Astrocyte (in vitro differentiated cells and primary cell): Measurements from ENCODE around the gene CD3E. TPM values are rescaled to one million over a fixed set of nuclear protein-coding genes. Genes with fewer than 3 reads are reported as not detected.

Source experiments
- DNase-seq: peaks from one replicate; pipeline ENCODE4 v3.0.0-alpha.2; 2010; ENCODE audit warnings: low read depth
- FAIRE-seq: peaks from 2 replicates; lab custom pipeline; 2011; peaks lifted over from hg19 to GRCh38; lab: Jason Lieb, UNC
- H2AFZ ChIP-seq: 2 replicates; pipeline ENCODE4 v1.6.0; 2012; ENCODE audit warnings: low read depth, low read length, inconsistent platforms
- H3K27ac ChIP-seq: 2 replicates; pipeline ENCODE4 v1.5.1; 2011; ENCODE audit warnings: low read depth, low read length, inconsistent platforms
- H3K27me3 ChIP-seq: 2 replicates; pipeline ENCODE4 v1.6.0; 2011; ENCODE audit warnings: low read length, inconsistent platforms; ENCODE audit not compliant: insufficient read depth
- H3K36me3 ChIP-seq: 2 replicates; pipeline ENCODE4 v1.5.1; 2011; ENCODE audit warnings: low read length, inconsistent platforms; ENCODE audit not compliant: insufficient read depth
- H3K4me1 ChIP-seq: 2 replicates; pipeline ENCODE4 v1.5.1; 2011; ENCODE audit warnings: low read length, inconsistent platforms; ENCODE audit not compliant: insufficient read depth
- H3K4me2 ChIP-seq: 2 replicates; pipeline ENCODE4 v1.6.0; 2012; ENCODE audit warnings: low read length, inconsistent platforms
- H3K4me3 ChIP-seq: 2 replicates; pipeline ENCODE4 v1.5.1; 2011; ENCODE audit warnings: low read depth, mild to moderate bottlenecking, low read length, inconsistent platforms; ENCODE audit not compliant: insufficient read depth
- H3K79me2 ChIP-seq: 2 replicates; pipeline ENCODE4 v1.6.0; 2012; ENCODE audit warnings: mild to moderate bottlenecking, low read length, inconsistent platforms; ENCODE audit not compliant: insufficient read depth
- H3K9ac ChIP-seq: 2 replicates; pipeline ENCODE4 v1.6.0; 2012; ENCODE audit warnings: mild to moderate bottlenecking, low read length, inconsistent platforms
- H3K9me3 ChIP-seq: 2 replicates; pipeline ENCODE4 v1.5.1; 2012; ENCODE audit warnings: low read depth, mild to moderate bottlenecking, low read length, inconsistent platforms; ENCODE audit not compliant: insufficient read depth
- H4K20me1 ChIP-seq: 2 replicates; pipeline ENCODE4 v1.6.0; 2012; ENCODE audit warnings: low read length, inconsistent platforms; ENCODE audit not compliant: insufficient read depth
- H3K27ac Mint-ChIP-seq: one replicate; pipeline ENCODE4 v1.8.0; 2021; ENCODE audit warnings: mild to moderate bottlenecking, mixed read lengths; ENCODE audit not compliant: unreplicated experiment
- H3K27me3 Mint-ChIP-seq: one replicate; pipeline ENCODE4 v1.8.0; 2021; ENCODE audit warnings: low read depth, mixed read lengths; ENCODE audit not compliant: unreplicated experiment
- H3K36me3 Mint-ChIP-seq: one replicate; pipeline ENCODE4 v1.8.0; 2021; ENCODE audit warnings: low read depth, mixed read lengths; ENCODE audit not compliant: unreplicated experiment
- H3K4me1 Mint-ChIP-seq: one replicate; pipeline ENCODE4 v1.8.0; 2021; ENCODE audit warnings: low read depth, mixed read lengths; ENCODE audit not compliant: unreplicated experiment
- H3K4me3 Mint-ChIP-seq: one replicate; pipeline ENCODE4 v1.8.0; 2021; ENCODE audit warnings: mild to moderate bottlenecking, moderate library complexity, mixed read lengths; ENCODE audit not compliant: unreplicated experiment
- H3K9me3 Mint-ChIP-seq: one replicate; pipeline ENCODE4 v1.8.0; 2021; ENCODE audit warnings: mild to moderate bottlenecking, mixed read lengths; ENCODE audit not compliant: unreplicated experiment
- CTCF ChIP-seq: IDR thresholded peaks from 2 replicates; pipeline ENCODE4 v1.5.1; 2011; ENCODE audit warnings: low read depth, mild to moderate bottlenecking, inconsistent platforms, low read length, moderate library complexity; ENCODE audit not compliant: insufficient read depth
- EZH2 ChIP-seq: IDR thresholded peaks from 2 replicates; pipeline ENCODE4 v1.6.1; 2012; ENCODE audit warnings: mild to moderate bottlenecking, low read length, inconsistent platforms; ENCODE audit not compliant: insufficient read depth
- total RNA-seq: library from RNA; stranded (reverse); gene quantifications from 2 replicates; pipeline ENCODE4 v1.2.1, GENCODE V29; 2021

The CD3E gene
- total RNA-seq, 1 donor from 2014 or later = not detected

- H3K27me3 ChIP-seq = peaks cover 46% of the 10 kb centered on the region
Observed at GRCh38 chr11:118260353-118260752, 44.2 kb upstream of the CD3E start.

GRCh38 chr11:118263112-118263511 is 41.4 kb upstream of the CD3E start:
- TF ChIP-seq CTCF (no peak), EZH2 (no peak)
- Histone ChIP-seq H3K27ac (no peak overlapping the region), H3K79me2 (no peaks in the 10 kb centered on the region), H3K27me3 (peaks cover 67% of the 10 kb centered on the region), H3K9me3 (no peaks in the 10 kb centered on the region), H3K36me3 (no peaks in the 10 kb centered on the region), H4K20me1 (no peaks in the 10 kb centered on the region), H2AFZ (no peak overlapping the region), H3K4me2 (no peak overlapping the region), H3K4me3 (no peak overlapping the region), H3K4me1 (no peaks in the 10 kb centered on the region), H3K9ac (no peak overlapping the region)
- peaks cover 44% of the 10 kb centered on the region for H3K27me3 Mint-ChIP-seq
- DNase-seq (no peak), FAIRE-seq (no peak)
- H3K4me3 Mint-ChIP-seq = no peak overlapping the region
- H3K36me3 Mint-ChIP-seq = no peaks in the 10 kb centered on the region
- peaks cover 6% of the 10 kb centered on the region for H3K4me1 Mint-ChIP-seq
- H3K9me3 Mint-ChIP-seq = no peaks in the 10 kb centered on the region
- no peak overlapping the region for H3K27ac Mint-ChIP-seq

More at GRCh38 chr11:118260353-118260752, 44.2 kb upstream of the CD3E start:
- Mint-ChIP-seq H3K4me3 (no peak overlapping the region), H3K36me3 (no peaks in the 10 kb centered on the region), H3K9me3 (no peaks in the 10 kb centered on the region), H3K4me1 (peaks cover 6% of the 10 kb centered on the region), H3K27ac (no peak overlapping the region), H3K27me3 (peaks cover 36% of the 10 kb centered on the region)
- Histone ChIP-seq H3K9ac (no peak overlapping the region), H3K4me3 (no peak overlapping the region), H4K20me1 (no peaks in the 10 kb centered on the region), H3K27ac (no peak overlapping the region), H3K4me2 (no peak overlapping the region), H2AFZ (no peak overlapping the region), H3K9me3 (no peaks in the 10 kb centered on the region), H3K79me2 (no peaks in the 10 kb centered on the region), H3K36me3 (no peaks in the 10 kb centered on the region), H3K4me1 (no peaks in the 10 kb centered on the region)
- no peak for TF ChIP-seq EZH2
- no peak for TF ChIP-seq CTCF
- FAIRE-seq (no peak), DNase-seq (no peak)

- Histone ChIP-seq H3K27ac (no peak within 1 kb of the TSS), H3K9me3 (no peaks in the 10 kb centered on the region), H4K20me1 (no peaks in the 10 kb centered on the region), H3K4me3 (no peak within 1 kb of the TSS), H3K4me1 (no peaks in the 10 kb centered on the region), H3K79me2 (no peaks in the 10 kb centered on the region), H3K36me3 (no peaks in the 10 kb centered on the region), H3K4me2 (peak within 1 kb of the TSS; percentile 53), H2AFZ (peak within 1 kb of the TSS; percentile 22), H3K27me3 (peaks cover 69% of the 10 kb centered on the region), H3K9ac (no peak within 1 kb of the TSS)
- TF ChIP-seq CTCF (no peak), EZH2 (no peak)
- DNase-seq (no peak), FAIRE-seq (no peak)
- Mint-ChIP-seq H3K9me3 (no peaks in the 10 kb centered on the region), H3K4me1 (peaks cover 6% of the 10 kb centered on the region), H3K36me3 (no peaks in the 10 kb centered on the region), H3K4me3 (peak within 1 kb of the TSS; percentile 66), H3K27ac (no peak within 1 kb of the TSS), H3K27me3 (peaks cover 44% of the 10 kb centered on the region)
Observed at GRCh38 chr11:118263695-118264568, 40.6 kb upstream of the CD3E start, which contains the start of gene MPZL2. TSS of gene MPZL2 (minus strand) at chr11:118264297. CDS start at chr11:118264153, 144 bp downstream.
